Activated CD8-positive, alpha-beta memory T cell treated with anti-CD3 and anti-CD28 coated beads for 36 hours (primary cell): Measurements from ENCODE around the gene TUBB4B. TPM values are rescaled to one million over a fixed set of nuclear protein-coding genes. Genes with fewer than 3 reads are reported as not detected.
"Not testable (repeated sequence)": the region's sequence is repeated elsewhere in the genome, so short reads cannot be mapped to it uniquely, and the experiment has no call there.

Experiments
- CTCF ChIA-PET: fragments of 350-600 bp; sonication (Branson Sonifier 250); formaldehyde crosslinking; loops from one replicate; lab custom pipeline; 2021; ENCODE audit warnings: antibody characterized with exemption; lab: Charles Lee
- POLR2A ChIA-PET: fragments of 350-600 bp; sonication (Branson Sonifier 250); formaldehyde crosslinking; loops from one replicate; lab custom pipeline; 2021; ENCODE audit warnings: antibody characterized with exemption; lab: Charles Lee
- total RNA-seq, 2 experiments: library from RNA; stranded (reverse); gene quantifications; one replicate each; pipeline ENCODE4 v1.2.3, GENCODE V29; 2021

TUBB4B gene
- total RNA-seq, 2 experiments from 2014 or later, result 315 to 323 TPM

GRCh38 chr9:137252555-137253506 is 11.7 kb downstream of the TUBB4B start:
- ChIA-PET POLR2A (interaction anchor here (1.4 to 4.4 kb wide), 2 partner anchors 11 to 31 kb away, joined by 4 to 60 read pairs; partner anchors contain the start of genes RNF208 and TUBB4B), CTCF (interaction anchor here (0.9 to 1.2 kb wide), 2 partner anchors 18 to 224 kb away, joined by 3 read pairs; partner anchors contain the start of gene ABCA2)

GRCh38 chr9:137253717-137254623 is 12.9 kb downstream of the TUBB4B start:
- ChIA-PET POLR2A (interaction anchor here (0.5 to 4.4 kb wide), 6 partner anchors 12 to 65 kb away, joined by 3 to 60 read pairs (median 4); partner anchors contain the start of genes RNF208, TOR4A and TUBB4B), CTCF (interaction anchor here (0.9 to 1.8 kb wide), 5 partner anchors 13 to 225 kb away, joined by 3 to 16 read pairs (median 3); partner anchors contain the start of genes ABCA2 and TUBB4B)

DNA sequence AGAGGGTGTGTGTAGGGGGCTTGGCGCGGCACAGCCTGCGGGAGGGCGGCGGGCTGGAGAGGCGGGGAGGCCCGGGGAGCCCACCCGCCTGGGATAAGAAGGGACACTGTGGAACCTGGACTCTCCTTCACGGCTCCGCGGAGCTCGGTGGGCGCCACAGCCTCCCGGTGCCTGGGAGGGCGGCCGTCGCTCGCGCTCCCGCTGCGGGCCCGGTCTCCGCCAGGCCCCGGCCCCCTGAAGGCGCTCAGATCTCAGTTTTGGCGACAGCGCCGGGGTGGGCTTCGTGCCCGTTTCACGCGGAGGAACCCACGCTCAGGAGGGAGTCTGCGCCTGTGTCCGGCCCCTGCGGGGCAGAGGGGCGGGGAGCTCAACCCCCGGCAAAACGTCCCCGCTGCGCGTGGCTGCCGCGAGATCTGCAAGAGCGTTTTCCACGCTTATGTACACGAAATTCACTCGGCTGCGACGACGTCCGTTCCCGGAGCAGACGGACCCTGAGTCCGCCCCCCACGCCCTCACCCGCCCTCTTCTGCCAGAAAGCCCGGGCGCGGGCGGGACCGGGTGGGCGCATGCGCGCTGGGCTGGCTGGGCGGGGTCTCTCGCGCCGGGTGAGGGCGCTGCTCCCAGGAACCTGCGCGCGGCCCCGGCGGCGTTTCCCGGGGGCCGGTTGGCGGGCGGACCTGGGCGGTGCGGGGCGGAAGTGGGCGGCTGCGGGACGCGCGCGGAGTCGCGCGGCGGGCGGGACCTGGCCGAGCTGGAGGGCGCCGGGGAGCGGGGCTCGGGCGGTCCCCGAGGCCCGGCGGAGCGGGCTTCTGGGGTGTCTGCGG is 13.7 kb downstream of the TUBB4B start, which contains the start of gene NELFB:
Gene NELFB (plus strand): TSS at position 704 of the 824 bp plus-strand sequence.
- CTCF ChIA-PET, result interaction anchor here (0.6 to 1.8 kb wide), 4 partner anchors 14 to 137 kb away, joined by 3 to 16 read pairs (median 6); partner anchors contain the start of gene TUBB4B
- POLR2A ChIA-PET, result interaction anchor here (0.5 to 4.4 kb wide), 7 partner anchors 13 to 296 kb away, joined by 3 to 60 read pairs (median 4); partner anchors contain the start of genes RNF208, TOR4A and TUBB4B

DNA sequence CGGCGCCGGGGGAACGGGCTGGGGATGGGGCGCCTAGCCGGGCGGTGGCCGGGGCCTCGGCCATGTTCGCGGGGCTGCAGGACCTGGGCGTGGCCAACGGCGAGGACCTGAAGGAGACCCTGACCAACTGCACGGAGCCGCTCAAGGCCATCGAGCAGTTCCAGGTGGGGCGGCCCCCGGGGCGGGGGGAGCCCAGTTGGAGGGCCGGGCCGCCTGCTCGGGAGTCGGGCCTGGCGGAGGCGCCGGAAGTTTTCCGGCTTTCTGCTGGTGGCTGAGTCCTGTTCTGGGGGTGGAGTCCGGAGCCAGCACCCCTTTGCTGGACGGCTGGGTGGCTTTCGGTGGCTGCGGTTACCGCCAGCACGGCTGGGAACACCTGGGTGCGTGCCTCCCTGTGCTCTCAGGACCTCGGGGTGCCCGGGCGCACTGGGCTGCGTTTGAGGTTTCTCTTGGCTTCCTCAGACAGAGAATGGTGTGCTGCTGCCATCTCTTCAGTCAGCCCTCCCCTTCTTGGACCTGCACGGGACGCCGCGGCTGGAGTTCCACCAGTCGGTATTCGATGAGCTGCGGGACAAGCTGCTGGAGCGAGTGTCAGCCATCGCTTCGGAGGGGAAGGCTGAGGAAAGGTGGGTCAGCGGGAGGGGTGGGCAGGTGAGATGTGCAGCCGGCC is 14.5 kb downstream of the TUBB4B start:
- ChIA-PET CTCF (interaction anchor here (0.6 to 1.8 kb wide), 4 partner anchors 15 to 138 kb away, joined by 3 to 16 read pairs (median 6); partner anchors contain the start of gene TUBB4B), POLR2A (interaction anchor here (0.6 to 4.4 kb wide), 2 partner anchors 13 to 295 kb away, joined by 6 to 60 read pairs; partner anchors contain the start of gene TUBB4B)

DNA sequence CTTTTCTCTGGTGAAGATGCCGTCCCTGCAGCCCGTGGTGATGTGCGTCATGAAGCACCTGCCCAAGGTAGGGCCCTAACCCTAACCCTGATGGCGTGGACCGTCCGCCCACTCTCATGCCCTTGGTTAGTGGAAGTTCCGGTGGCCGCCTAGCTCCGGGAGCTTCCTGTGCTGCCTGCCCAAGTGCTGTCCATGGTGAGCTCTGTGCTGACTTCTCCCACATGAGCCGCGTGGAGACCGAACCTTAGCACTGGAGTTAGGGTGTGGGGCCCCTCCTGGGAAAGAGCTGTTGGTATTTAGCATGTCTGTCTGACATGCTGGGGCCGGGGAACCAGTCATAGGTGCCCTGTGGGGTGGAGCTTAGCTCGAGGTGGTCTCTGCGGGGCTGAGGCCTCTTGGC is 15.3 kb downstream of the TUBB4B start:
- POLR2A ChIA-PET, result interaction anchor here (0.5 to 4.4 kb wide), 2 partner anchors 14 to 186 kb away, joined by 4 to 60 read pairs; partner anchors contain the start of genes SAPCD2 and TUBB4B

GRCh38 chr9:137256856-137257255 is 15.8 kb downstream of the TUBB4B start:
- ChIA-PET CTCF (interaction anchor here (1.1 kb wide), 1 partner anchor 34 kb away, joined by 3 read pairs; the partner anchor contains the start of gene RNF208), POLR2A (interaction anchor here (0.6 to 4.4 kb wide), 2 partner anchors 15 to 20 kb away, joined by 3 to 60 read pairs; partner anchors contain the start of genes TOR4A and TUBB4B)

More for the DNA sequence above, 15.3 kb downstream of the TUBB4B start:
- CTCF ChIA-PET, result interaction anchor here (1.1 kb wide), 1 partner anchor 34 kb away, joined by 3 read pairs; the partner anchor contains the start of gene RNF208

GRCh38 chr9:137262173-137262908 is 21.3 kb downstream of the TUBB4B start:
- CTCF ChIA-PET, POLR2A ChIA-PET: not testable (repeated sequence)

GRCh38 chr9:137262909-137263285 is 21.8 kb downstream of the TUBB4B start:
- CTCF ChIA-PET, result no interaction called here
- POLR2A ChIA-PET, result no interaction called here

- CTCF ChIA-PET, result interaction anchor here (3.1 kb wide), 1 partner anchor 27 kb away, joined by 9 read pairs; no protein-coding TSS in a partner anchor
- POLR2A ChIA-PET, result no interaction called here
Measured at GRCh38 chr9:137263506-137263905, 22.4 kb downstream of the TUBB4B start.

- ChIA-PET CTCF (interaction anchor here (0.7 to 3.1 kb wide), 2 partner anchors 22 to 28 kb away, joined by 3 to 9 read pairs; no protein-coding TSS in a partner anchor), POLR2A (interaction anchor here (0.9 kb wide), 1 partner anchor 134 kb away, joined by 3 read pairs; no protein-coding TSS in a partner anchor)
Measured at GRCh38 chr9:137264067-137264466, 23.0 kb downstream of the TUBB4B start.

DNA sequence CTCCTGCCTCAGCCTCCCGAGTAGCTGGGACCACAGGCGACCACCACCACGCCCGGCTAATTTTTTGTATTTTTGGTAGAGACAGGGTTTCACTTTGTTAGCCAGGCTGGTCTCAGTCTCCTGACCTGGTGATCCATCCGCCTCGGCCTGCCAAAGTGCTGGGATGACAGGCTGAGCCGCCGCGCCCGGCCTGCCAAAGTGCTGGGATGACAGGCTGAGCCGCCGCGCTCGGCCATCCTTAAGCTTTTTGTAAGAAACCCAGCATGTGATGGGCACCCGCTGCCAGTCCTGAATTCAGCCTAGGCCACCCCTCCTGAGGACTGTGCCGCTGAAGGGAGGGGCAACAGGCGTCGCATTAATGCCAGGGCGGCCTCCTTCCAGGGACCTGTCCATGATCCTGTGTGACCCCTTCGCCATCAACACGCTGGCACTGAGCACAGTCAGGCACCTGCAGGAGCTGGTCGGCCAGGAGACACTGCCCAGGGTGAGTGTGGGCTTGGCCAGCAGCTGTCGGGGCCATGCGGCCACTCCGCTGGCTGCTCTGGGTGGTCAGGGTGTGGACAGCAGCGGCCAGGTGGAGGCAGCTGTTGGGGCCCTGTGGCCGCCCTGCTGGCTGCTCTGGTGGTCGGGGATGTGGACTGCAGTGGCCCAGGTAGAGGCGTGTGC is 24.5 kb downstream of the TUBB4B start:
- ChIA-PET POLR2A (interaction anchor here (0.6 kb wide), 1 partner anchor 179 kb away, joined by 4 read pairs; no protein-coding TSS in a partner anchor), CTCF (interaction anchor here (3.1 kb wide), 1 partner anchor 29 kb away, joined by 9 read pairs; no protein-coding TSS in a partner anchor)

DNA sequence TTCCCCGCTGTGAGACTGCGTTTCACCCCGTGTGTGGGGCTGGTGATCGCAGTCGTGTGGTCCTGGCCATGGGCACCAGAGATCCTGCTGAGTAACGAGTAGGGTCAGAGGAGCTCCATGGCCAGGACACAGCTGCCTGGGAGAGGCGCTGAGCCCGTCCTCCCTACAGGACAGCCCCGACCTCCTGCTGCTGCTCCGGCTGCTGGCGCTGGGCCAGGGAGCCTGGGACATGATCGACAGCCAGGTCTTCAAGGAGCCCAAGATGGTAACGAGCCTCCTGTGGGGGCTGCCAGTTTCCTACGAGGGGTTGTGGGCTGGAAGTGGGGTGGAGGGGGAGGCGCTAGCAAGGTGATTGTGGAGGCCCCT is 25.1 kb downstream of the TUBB4B start:
- CTCF ChIA-PET, result interaction anchor here (3.1 kb wide), 1 partner anchor 30 kb away, joined by 9 read pairs; no protein-coding TSS in a partner anchor
- POLR2A ChIA-PET, result no interaction called here

GRCh38 chr9:137266585-137267453 is 25.7 kb downstream of the TUBB4B start:
- CTCF ChIA-PET, result no interaction called here
- POLR2A ChIA-PET, result no interaction called here

DNA sequence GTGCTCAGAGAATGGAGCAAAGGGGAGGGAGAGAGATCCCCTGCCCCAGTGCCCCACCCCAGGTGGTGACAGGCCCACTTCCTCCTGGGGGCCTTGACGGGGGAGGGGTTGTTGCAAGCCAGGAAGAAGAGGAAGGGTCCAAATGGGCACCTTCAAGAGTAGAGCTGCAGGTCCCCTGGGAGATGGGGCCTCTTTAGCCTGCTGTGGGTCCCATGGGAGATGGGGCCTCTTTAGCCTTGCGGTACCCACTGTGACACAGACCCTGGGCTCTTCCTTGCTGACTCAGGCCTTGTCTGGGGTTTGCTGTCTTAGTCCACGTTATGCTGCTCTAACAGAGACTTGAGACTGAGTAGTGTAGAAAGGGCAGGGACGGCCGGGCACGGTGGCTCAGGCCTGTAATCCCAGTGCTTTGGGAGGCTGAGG is 26.9 kb downstream of the TUBB4B start:
- CTCF ChIA-PET, result no interaction called here

More for the DNA sequence above, 26.9 kb downstream of the TUBB4B start:
- POLR2A ChIA-PET, result no interaction called here
